ENCODE measurements around the gene CERS6. TPM values are rescaled to one million over a fixed set of nuclear protein-coding genes. Genes with fewer than 3 reads are reported as not detected.

CERS6 gene
- polyA plus RNA-seq, 1 donor from 2014 or later, result 59.3 TPM

DNA sequence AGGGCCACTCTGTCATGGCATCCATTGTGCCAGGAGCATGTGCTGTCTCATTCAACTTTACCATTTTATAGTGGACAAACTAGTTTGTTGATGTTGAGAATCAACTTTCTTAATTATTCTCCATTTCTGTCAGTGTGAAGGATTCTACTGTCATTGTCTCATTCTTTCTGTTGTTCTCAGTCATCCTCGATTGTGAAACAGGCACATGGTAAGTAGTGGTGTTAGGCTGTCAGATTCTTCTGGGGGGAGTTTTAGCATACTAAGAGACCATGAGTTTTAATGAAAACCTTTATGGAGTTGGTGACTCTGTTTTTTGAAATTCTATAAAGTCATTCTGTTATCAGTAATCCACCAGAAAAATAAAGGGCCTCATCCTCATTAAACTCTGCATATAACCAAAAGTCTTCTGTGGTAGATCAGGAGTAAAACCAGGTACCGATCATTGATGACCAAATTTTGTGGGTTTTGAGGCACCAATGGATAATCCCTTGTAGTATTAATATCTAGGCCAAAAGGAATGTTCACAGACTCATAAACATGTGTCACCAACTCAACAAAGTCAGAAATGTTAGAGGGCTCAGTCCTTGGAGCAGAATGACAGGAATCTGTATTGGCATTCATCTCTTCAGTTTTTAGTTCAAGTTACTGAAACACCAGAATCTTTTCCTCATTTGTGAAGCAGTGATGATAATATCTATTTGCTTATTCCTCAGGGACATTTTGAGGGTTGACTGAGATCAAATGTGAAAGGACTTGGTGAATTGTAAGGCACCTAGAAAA, 73.2 kb downstream of the CERS6 start:
- H3K9me3 ChIP-seq (ENCODE audit: low read length), result no peaks in the 10 kb centered on the region
- no peaks in the 10 kb centered on the region for H3K9me2 ChIP-seq (ENCODE audit: insufficient read depth, low read length)
- H4K20me1 ChIP-seq (ENCODE audit: insufficient read depth), result no peaks in the 10 kb centered on the region
- TF ChIP-seq TAF1 (IDR thresholded peaks at IDR 0.05; ENCODE audit: low read depth) (no peak), MXI1 (conservative IDR thresholded peaks at IDR 0.05; ENCODE audit: poor library complexity, severe bottlenecking) (no peak), SMC3 (conservative IDR thresholded peaks at IDR 0.05; ENCODE audit: poor library complexity) (no peak)
- TF ChIP-seq, protein P1, sequence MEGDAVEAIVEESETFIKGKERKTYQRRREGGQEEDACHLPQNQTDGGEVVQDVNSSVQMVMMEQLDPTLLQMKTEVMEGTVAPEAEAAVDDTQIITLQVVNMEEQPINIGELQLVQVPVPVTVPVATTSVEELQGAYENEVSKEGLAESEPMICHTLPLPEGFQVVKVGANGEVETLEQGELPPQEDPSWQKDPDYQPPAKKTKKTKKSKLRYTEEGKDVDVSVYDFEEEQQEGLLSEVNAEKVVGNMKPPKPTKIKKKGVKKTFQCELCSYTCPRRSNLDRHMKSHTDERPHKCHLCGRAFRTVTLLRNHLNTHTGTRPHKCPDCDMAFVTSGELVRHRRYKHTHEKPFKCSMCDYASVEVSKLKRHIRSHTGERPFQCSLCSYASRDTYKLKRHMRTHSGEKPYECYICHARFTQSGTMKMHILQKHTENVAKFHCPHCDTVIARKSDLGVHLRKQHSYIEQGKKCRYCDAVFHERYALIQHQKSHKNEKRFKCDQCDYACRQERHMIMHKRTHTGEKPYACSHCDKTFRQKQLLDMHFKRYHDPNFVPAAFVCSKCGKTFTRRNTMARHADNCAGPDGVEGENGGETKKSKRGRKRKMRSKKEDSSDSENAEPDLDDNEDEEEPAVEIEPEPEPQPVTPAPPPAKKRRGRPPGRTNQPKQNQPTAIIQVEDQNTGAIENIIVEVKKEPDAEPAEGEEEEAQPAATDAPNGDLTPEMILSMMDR (IDR thresholded peaks at IDR 0.05; ENCODE audit: poor library complexity, severe bottlenecking), result no peak
- no peaks in the 10 kb centered on the region for H3K36me3 ChIP-seq (ENCODE audit: insufficient read depth, low read length)
- H3K79me2 ChIP-seq (replicated peaks; ENCODE audit: insufficient read depth, low read length), result peaks cover 63% of the 10 kb centered on the region
- H2AFZ ChIP-seq (ENCODE audit: low read depth, low read length), result no peak overlapping the region
- H3K27me3 ChIP-seq (ENCODE audit: insufficient read depth, low read depth, low read length), result no peaks in the 10 kb centered on the region
- H3K27ac ChIP-seq (ENCODE audit: low read length), result no peak overlapping the region
- H3K4me3 ChIP-seq (ENCODE audit: low read length), result no peak overlapping the region
- H3F3A ChIP-seq (ENCODE audit: insufficient read depth, low read length, poor library complexity, severe bottlenecking), result no peaks in the 10 kb centered on the region
- no peak overlapping the region for H3K9ac ChIP-seq (ENCODE audit: low read length)
- H3K4me2 ChIP-seq (ENCODE audit: low read length), result no peak overlapping the region

DNA sequence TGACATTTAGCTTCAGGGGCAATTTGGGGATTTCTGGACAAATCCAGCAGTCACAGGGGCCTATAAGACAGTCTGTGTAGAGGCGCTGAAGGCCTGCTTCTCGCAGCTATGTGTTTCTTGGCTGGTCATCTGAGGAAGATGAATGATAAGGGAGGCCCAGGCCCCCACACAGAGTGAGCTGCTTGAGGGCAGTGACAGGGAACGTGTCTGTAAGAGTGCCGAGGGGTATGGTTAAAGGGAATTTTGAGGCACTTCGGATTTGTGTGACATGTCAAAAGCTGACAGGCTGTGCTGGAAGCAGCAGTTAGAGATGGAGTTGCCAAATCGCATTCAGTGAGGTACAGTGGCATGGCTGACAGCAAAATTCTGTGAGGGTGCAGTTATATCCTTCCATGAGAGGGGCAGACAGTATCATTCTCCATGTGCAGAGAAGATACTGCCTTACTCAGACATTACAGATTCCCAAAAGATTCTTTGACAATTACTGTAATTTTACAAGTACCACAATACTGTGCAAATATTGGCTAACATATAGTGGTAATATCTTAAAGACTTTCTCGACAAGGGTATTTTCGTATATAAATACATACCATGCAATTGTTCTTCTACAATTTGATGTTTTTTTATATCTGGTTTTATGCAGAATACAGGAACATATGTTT, 74.0 kb downstream of the CERS6 start:
- Histone ChIP-seq H3K9me3 (ENCODE audit: low read length) (no peaks in the 10 kb centered on the region), H3K9ac (ENCODE audit: low read length) (no peak overlapping the region), H3K36me3 (ENCODE audit: insufficient read depth, low read length) (no peaks in the 10 kb centered on the region), H3K27me3 (ENCODE audit: insufficient read depth, low read depth, low read length) (no peaks in the 10 kb centered on the region), H3F3A (ENCODE audit: insufficient read depth, low read length, poor library complexity, severe bottlenecking) (no peaks in the 10 kb centered on the region), H2AFZ (ENCODE audit: low read depth, low read length) (no peak overlapping the region), H3K4me3 (ENCODE audit: low read length) (no peak overlapping the region), H3K79me2 (replicated peaks; ENCODE audit: insufficient read depth, low read length) (peaks cover 57% of the 10 kb centered on the region), H3K4me2 (ENCODE audit: low read length) (no peak overlapping the region), H3K9me2 (ENCODE audit: insufficient read depth, low read length) (no peaks in the 10 kb centered on the region), H3K27ac (ENCODE audit: low read length) (no peak overlapping the region), H4K20me1 (ENCODE audit: insufficient read depth) (no peaks in the 10 kb centered on the region)
- no peak for TF ChIP-seq MXI1 (conservative IDR thresholded peaks at IDR 0.05; ENCODE audit: poor library complexity, severe bottlenecking)
- no peak for TF ChIP-seq SMC3 (conservative IDR thresholded peaks at IDR 0.05; ENCODE audit: poor library complexity)
- TF ChIP-seq POLR2AphosphoS5 (IDR thresholded peaks at IDR 0.05), result no peak
- TF ChIP-seq, protein P1 (IDR thresholded peaks at IDR 0.05; ENCODE audit: poor library complexity, severe bottlenecking), result no peak
- no peak for TF ChIP-seq EZH2 (IDR thresholded peaks at IDR 0.05; ENCODE audit: borderline replicate concordance, insufficient read depth, low read length, poor library complexity, severe bottlenecking)
- no peak for TF ChIP-seq RAD21 (conservative IDR thresholded peaks at IDR 0.05)
- TF ChIP-seq EP300 (conservative IDR thresholded peaks at IDR 0.05; ENCODE audit: poor library complexity, severe bottlenecking), result no peak
- TF ChIP-seq, protein P2, sequence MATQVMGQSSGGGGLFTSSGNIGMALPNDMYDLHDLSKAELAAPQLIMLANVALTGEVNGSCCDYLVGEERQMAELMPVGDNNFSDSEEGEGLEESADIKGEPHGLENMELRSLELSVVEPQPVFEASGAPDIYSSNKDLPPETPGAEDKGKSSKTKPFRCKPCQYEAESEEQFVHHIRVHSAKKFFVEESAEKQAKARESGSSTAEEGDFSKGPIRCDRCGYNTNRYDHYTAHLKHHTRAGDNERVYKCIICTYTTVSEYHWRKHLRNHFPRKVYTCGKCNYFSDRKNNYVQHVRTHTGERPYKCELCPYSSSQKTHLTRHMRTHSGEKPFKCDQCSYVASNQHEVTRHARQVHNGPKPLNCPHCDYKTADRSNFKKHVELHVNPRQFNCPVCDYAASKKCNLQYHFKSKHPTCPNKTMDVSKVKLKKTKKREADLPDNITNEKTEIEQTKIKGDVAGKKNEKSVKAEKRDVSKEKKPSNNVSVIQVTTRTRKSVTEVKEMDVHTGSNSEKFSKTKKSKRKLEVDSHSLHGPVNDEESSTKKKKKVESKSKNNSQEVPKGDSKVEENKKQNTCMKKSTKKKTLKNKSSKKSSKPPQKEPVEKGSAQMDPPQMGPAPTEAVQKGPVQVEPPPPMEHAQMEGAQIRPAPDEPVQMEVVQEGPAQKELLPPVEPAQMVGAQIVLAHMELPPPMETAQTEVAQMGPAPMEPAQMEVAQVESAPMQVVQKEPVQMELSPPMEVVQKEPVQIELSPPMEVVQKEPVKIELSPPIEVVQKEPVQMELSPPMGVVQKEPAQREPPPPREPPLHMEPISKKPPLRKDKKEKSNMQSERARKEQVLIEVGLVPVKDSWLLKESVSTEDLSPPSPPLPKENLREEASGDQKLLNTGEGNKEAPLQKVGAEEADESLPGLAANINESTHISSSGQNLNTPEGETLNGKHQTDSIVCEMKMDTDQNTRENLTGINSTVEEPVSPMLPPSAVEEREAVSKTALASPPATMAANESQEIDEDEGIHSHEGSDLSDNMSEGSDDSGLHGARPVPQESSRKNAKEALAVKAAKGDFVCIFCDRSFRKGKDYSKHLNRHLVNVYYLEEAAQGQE (IDR thresholded peaks at IDR 0.05; ENCODE audit: borderline replicate concordance), result no peak
